Measurements from ENCODE around the gene CEP128. TPM values are rescaled to one million over a fixed set of nuclear protein-coding genes. Genes with fewer than 3 reads are reported as not detected.

Gene CEP128
- total RNA-seq, 6 experiments from 2014 or later: 4.8 to 10.3 (median 8.8) TPM

- Mint-ChIP-seq H3K4me3 (no peak overlapping the region), H3K36me3 (ENCODE audit: low read depth) (peaks cover 6% of the 10 kb centered on the region), H3K27ac (no peak overlapping the region), H3K27me3 (ENCODE audit: insufficient read depth) (no peaks in the 10 kb centered on the region; the same call in 1 of the 2 replicates), H3K4me1 (ENCODE audit: low read depth) (peaks cover 31% of the 10 kb centered on the region), H3K9me3 (peaks cover 5% of the 10 kb centered on the region)
- TF ChIP-seq CTCF (IDR thresholded peaks at IDR 0.05): no peak
- no peak for DNase-seq
Measured at GRCh38 chr14:80585506-80585835, 356.1 kb downstream of the CEP128 start.

- H3K4me3 Mint-ChIP-seq: no peak overlapping the region
- DNase-seq: no peak
- H3K9me3 Mint-ChIP-seq: no peaks in the 10 kb centered on the region
Measured at GRCh38 chr14:80584744-80585505, 356.6 kb downstream of the CEP128 start.

GRCh38 chr14:80577599-80577998 lies 363.9 kb downstream of the CEP128 start:
- no peak overlapping the region for H3K27ac Mint-ChIP-seq
- H3K36me3 Mint-ChIP-seq (ENCODE audit: low read depth): no peaks in the 10 kb centered on the region
- H3K4me1 Mint-ChIP-seq (ENCODE audit: low read depth): peaks cover 6% of the 10 kb centered on the region
- H3K4me3 Mint-ChIP-seq: no peak overlapping the region
- DNase-seq: no peak
- no peaks in the 10 kb centered on the region for H3K27me3 Mint-ChIP-seq (ENCODE audit: insufficient read depth)
- no peak for TF ChIP-seq CTCF (IDR thresholded peaks at IDR 0.05)
- H3K9me3 Mint-ChIP-seq: no peaks in the 10 kb centered on the region

More at GRCh38 chr14:80584744-80585505, 356.6 kb downstream of the CEP128 start:
- no peaks in the 10 kb centered on the region; the same call in 1 of the 2 replicates for H3K27me3 Mint-ChIP-seq (ENCODE audit: insufficient read depth)
- H3K27ac Mint-ChIP-seq: no peak overlapping the region
- TF ChIP-seq CTCF (IDR thresholded peaks at IDR 0.05): no peak
- peaks cover under 1% of the 10 kb centered on the region; the same call in 1 of the 2 replicates for H3K36me3 Mint-ChIP-seq (ENCODE audit: low read depth)
- H3K4me1 Mint-ChIP-seq (ENCODE audit: low read depth): peaks cover 31% of the 10 kb centered on the region

GRCh38 chr14:80576401-80576800 lies 365.1 kb downstream of the CEP128 start:
- H3K27me3 Mint-ChIP-seq (ENCODE audit: insufficient read depth): no peaks in the 10 kb centered on the region
- no peak for DNase-seq
- no peak for TF ChIP-seq CTCF (IDR thresholded peaks at IDR 0.05)
- no peaks in the 10 kb centered on the region for H3K36me3 Mint-ChIP-seq (ENCODE audit: low read depth)
- H3K9me3 Mint-ChIP-seq: no peaks in the 10 kb centered on the region
- no peak overlapping the region for H3K4me3 Mint-ChIP-seq
- peaks cover 6% of the 10 kb centered on the region for H3K4me1 Mint-ChIP-seq (ENCODE audit: low read depth)
- H3K27ac Mint-ChIP-seq: no peak overlapping the region

GRCh38 chr14:80575763-80576162 lies 365.8 kb downstream of the CEP128 start:
- no peak overlapping the region for H3K27ac Mint-ChIP-seq
- H3K9me3 Mint-ChIP-seq: no peaks in the 10 kb centered on the region
- H3K4me3 Mint-ChIP-seq: no peak overlapping the region
- no peak for DNase-seq
- peaks cover 6% of the 10 kb centered on the region for H3K4me1 Mint-ChIP-seq (ENCODE audit: low read depth)
- H3K27me3 Mint-ChIP-seq (ENCODE audit: insufficient read depth): no peaks in the 10 kb centered on the region
- no peaks in the 10 kb centered on the region for H3K36me3 Mint-ChIP-seq (ENCODE audit: low read depth)
- TF ChIP-seq CTCF (IDR thresholded peaks at IDR 0.05): no peak

Measured in HFFc6 (cell line).